CD14-positive monocyte (primary cell): ENCODE measurements around the gene HYDIN. TPM values are rescaled to one million over a fixed set of nuclear protein-coding genes. Genes with fewer than 3 reads are reported as not detected.

ENCODE experiments used
- DNase-seq, 3 donors: peaks; one replicate each; pipeline ENCODE4 v3.0.0-alpha.2; 2011 to 2022
- H2AFZ ChIP-seq: 2 replicates; pipeline ENCODE4 v1.6.0; 2012; ENCODE audit warnings: mild to moderate bottlenecking, low read depth, low read length, inconsistent platforms; ENCODE audit not compliant: insufficient read depth, poor library complexity, severe bottlenecking
- H3K27ac ChIP-seq, 2 donors: 1 replicate in 1 of 2; 2 replicates in 1 of 2; pipeline ENCODE4 v1.5.1; 2012 to 2013; ENCODE audit warnings: low read length in 2 of 2, control low read depth in 1 of 2, inconsistent platforms in 1 of 2, low read depth in 1 of 2, mild to moderate bottlenecking in 1 of 2
- H3K27me3 ChIP-seq, 2 donors: one replicate each; pipeline versions ENCODE4 v1.6.0 to v1.6.1; 2011 to 2013; ENCODE audit warnings: low read length in 2 of 2; ENCODE audit not compliant: control insufficient read depth in 2 of 2, insufficient read depth in 2 of 2
- H3K36me3 ChIP-seq, 2 donors: replicated peaks in 1 of 2; 1 replicate in 1 of 2; 2 replicates in 1 of 2; pipeline versions ENCODE4 v1.5.1 to v1.6.1; 2012 to 2013; ENCODE audit warnings: low read length in 2 of 2, control low read depth in 1 of 2, inconsistent platforms in 1 of 2, mild to moderate bottlenecking in 1 of 2; ENCODE audit not compliant: insufficient read depth in 2 of 2, control insufficient read depth in 1 of 2
- H3K4me1 ChIP-seq, 2 donors: 1 replicate in 1 of 2; 2 replicates in 1 of 2; pipeline versions ENCODE4 v1.5.1 to v1.6.1; 2012 to 2013; ENCODE audit warnings: low read length in 2 of 2, control low read depth in 1 of 2, inconsistent platforms in 1 of 2, mild to moderate bottlenecking in 1 of 2, moderate library complexity in 1 of 2; ENCODE audit not compliant: insufficient read depth in 2 of 2, control insufficient read depth in 1 of 2
- H3K4me2 ChIP-seq: replicated peaks from 2 replicates; pipeline ENCODE3; 2012; ENCODE audit warnings: low read length, moderate library complexity, mild to moderate bottlenecking; ENCODE audit not compliant: poor library complexity, severe bottlenecking; ENCODE audit errors: extremely low read depth
- H3K4me3 ChIP-seq, 3 experiments: fragments of 200-600 bp in 1 of 3; sonication (generic) in 1 of 3; replicated peaks in 1 of 3; 1 replicate in 2 of 3; 2 replicates in 1 of 3; pipeline ENCODE4 v1.5.1; 2011 to 2013; ENCODE audit warnings: low read length in 3 of 3, mild to moderate bottlenecking in 3 of 3, control low read depth in 2 of 3, low read depth in 2 of 3, inconsistent platforms in 1 of 3, moderate library complexity in 1 of 3
- H3K79me2 ChIP-seq: 2 replicates; pipeline ENCODE4 v1.6.0; 2012; ENCODE audit warnings: mild to moderate bottlenecking, control low read depth, inconsistent platforms, low read length, moderate library complexity; ENCODE audit not compliant: insufficient read depth
- H3K9ac ChIP-seq: 2 replicates; pipeline ENCODE4 v1.6.0; 2017; ENCODE audit warnings: low read length, mild to moderate bottlenecking; ENCODE audit not compliant: insufficient read depth, poor library complexity, severe bottlenecking
- H3K9me3 ChIP-seq, 2 donors: replicated peaks in 1 of 2; 1 replicate in 1 of 2; 2 replicates in 1 of 2; pipeline versions ENCODE4 v1.5.1 to v1.6.1; 2012 to 2013; ENCODE audit warnings: low read length in 2 of 2, control low read depth in 1 of 2; ENCODE audit not compliant: control insufficient read depth in 1 of 2, insufficient read depth in 1 of 2
- H4K20me1 ChIP-seq: 2 replicates; pipeline ENCODE4 v1.6.0; 2012; ENCODE audit warnings: mild to moderate bottlenecking, low read length, control low read depth, moderate library complexity; ENCODE audit not compliant: insufficient read depth
- H3K27ac Mint-ChIP-seq, 7 donors: one replicate each; pipeline ENCODE4 v1.8.0; 2020; ENCODE audit warnings: mild to moderate bottlenecking in 7 of 7, mixed read lengths in 7 of 7, moderate library complexity in 6 of 7, inconsistent platforms in 2 of 7
- H3K27me3 Mint-ChIP-seq, 3 donors: one replicate each; pipeline ENCODE4 v1.8.0; 2021 to 2022; ENCODE audit warnings: low read depth in 3 of 3, mild to moderate bottlenecking in 3 of 3, mixed read lengths in 3 of 3, moderate library complexity in 3 of 3, inconsistent platforms in 1 of 3
- H3K36me3 Mint-ChIP-seq, 2 donors: one replicate each; pipeline ENCODE4 v1.8.0; 2020; ENCODE audit warnings: mixed read lengths in 2 of 2, inconsistent platforms in 1 of 2, mild to moderate bottlenecking in 1 of 2
- H3K4me1 Mint-ChIP-seq: one replicate; pipeline ENCODE4 v1.8.0; 2020; ENCODE audit warnings: mild to moderate bottlenecking, mixed read lengths
- H3K4me3 Mint-ChIP-seq, 2 donors: one replicate each; pipeline ENCODE4 v1.8.0; 2020; ENCODE audit warnings: mild to moderate bottlenecking in 2 of 2, mixed read lengths in 2 of 2, moderate library complexity in 1 of 2
- H3K9me3 Mint-ChIP-seq, 7 donors: one replicate each; pipeline ENCODE4 v1.8.0; 2020 to 2022; ENCODE audit warnings: mixed read lengths in 7 of 7, mild to moderate bottlenecking in 6 of 7, moderate library complexity in 6 of 7, inconsistent platforms in 2 of 7
- CTCF ChIP-seq: fragments of 200-600 bp; IDR thresholded peaks from one replicate; pipeline ENCODE4 v1.8.0; 2022; ENCODE audit warnings: antibody characterized with exemption, mild to moderate bottlenecking
- WGBS: methylation state at CpG from one replicate; pipeline ENCODE4 v1.1.5; 2013; ENCODE audit warnings: missing lambda C conversion rate; ENCODE audit not compliant: insufficient coverage; 5-methylcytosine and 5-hydroxymethylcytosine counted together
- intact Hi-C, 2 donors: fragments of 100-400 bp; cut with micrococcal nuclease; formaldehyde crosslinking; loops; one replicate each; pipeline versions ENCODE4 v1.15.0 to v1.15.1; 2023
- polyA plus RNA-seq, 3 donors: library from polyadenylated mRNA; depleted of rRNA in 1 of 3; unstranded in 2 of 3; stranded (reverse) in 1 of 3; fragments of 300-500 nt in 2 of 3; fragments of >200 nt in 1 of 3; fragmentation: Illumina TruSeq in 2 of 3; gene quantifications; 1 replicate in 2 of 3; 2 replicates in 1 of 3; pipeline ENCODE4 v1.2.3, GENCODE V29; 2012 to 2021

HYDIN gene
- polyA plus RNA-seq, 3 donors: not detected

- Histone ChIP-seq H3K27ac (no peak overlapping the region), H3K4me3 (no peak overlapping the region), H3K27me3 (no peaks in the 10 kb centered on the region), H2AFZ (no peak overlapping the region), H3K4me1 (no peaks in the 10 kb centered on the region), H3K4me2 (no peak overlapping the region), H3K9me3 (no peaks in the 10 kb centered on the region), H3K9ac (no peak overlapping the region), H3K36me3 (peaks cover 84 to 93% of the 10 kb centered on the region in 2 donors), H3K79me2 (no peaks in the 10 kb centered on the region), H4K20me1 (no peaks in the 10 kb centered on the region)
- peaks cover 74 to 85% of the 10 kb centered on the region in 2 donors for H3K36me3 Mint-ChIP-seq
- DNase-seq: no peak
- no peaks in the 10 kb centered on the region for H3K4me1 Mint-ChIP-seq
- no peak overlapping the region for H3K4me3 Mint-ChIP-seq
- 100% methylated on average over 9 of the region's 9 CpGs for WGBS
- peak overlapping the region in 1 of 7 donors; percentile 43 for H3K27ac Mint-ChIP-seq
- peaks cover 0 to 2% (median 0%) of the 10 kb centered on the region in 3 donors for H3K27me3 Mint-ChIP-seq
- intact Hi-C loops: no loop called here
- TF ChIP-seq CTCF: no peak
- H3K9me3 Mint-ChIP-seq: no peaks in the 10 kb centered on the region
Observed at GRCh38 chr16:70770291-70770625, 460.3 kb downstream of the HYDIN start.

GRCh38 chr16:70769761-70770160 lies 460.8 kb downstream of the HYDIN start:
- Histone ChIP-seq H3K4me1 (no peaks in the 10 kb centered on the region), H4K20me1 (no peaks in the 10 kb centered on the region), H3K9me3 (no peaks in the 10 kb centered on the region), H3K36me3 (peaks cover 83 to 93% of the 10 kb centered on the region in 2 donors), H2AFZ (no peak overlapping the region), H3K4me3 (no peak overlapping the region), H3K4me2 (no peak overlapping the region), H3K27ac (no peak overlapping the region), H3K27me3 (no peaks in the 10 kb centered on the region), H3K79me2 (no peaks in the 10 kb centered on the region), H3K9ac (no peak overlapping the region)
- Mint-ChIP-seq H3K27me3 (peaks cover 0 to 2% (median 0%) of the 10 kb centered on the region in 3 donors), H3K27ac (peak overlapping the region in 1 of 7 donors; percentile 57), H3K4me1 (no peaks in the 10 kb centered on the region), H3K9me3 (no peaks in the 10 kb centered on the region), H3K4me3 (no peak overlapping the region), H3K36me3 (peaks cover 75 to 81% of the 10 kb centered on the region in 2 donors)
- 100% methylated on average over 8 of the region's 8 CpGs for WGBS
- TF ChIP-seq CTCF: no peak
- no peak for DNase-seq
- intact Hi-C loops: no loop called here
